ENCODE data around the gene OSBPL6. TPM values are rescaled to one million over a fixed set of nuclear protein-coding genes. Genes with fewer than 3 reads are reported as not detected.
"Not testable (repeated sequence)": the region's sequence is repeated elsewhere in the genome, so short reads cannot be mapped to it uniquely, and the experiment has no call there.

OSBPL6 gene
- total RNA-seq, 2 experiments from 2014 or later, result 2.5 to 3.3 TPM

DNA sequence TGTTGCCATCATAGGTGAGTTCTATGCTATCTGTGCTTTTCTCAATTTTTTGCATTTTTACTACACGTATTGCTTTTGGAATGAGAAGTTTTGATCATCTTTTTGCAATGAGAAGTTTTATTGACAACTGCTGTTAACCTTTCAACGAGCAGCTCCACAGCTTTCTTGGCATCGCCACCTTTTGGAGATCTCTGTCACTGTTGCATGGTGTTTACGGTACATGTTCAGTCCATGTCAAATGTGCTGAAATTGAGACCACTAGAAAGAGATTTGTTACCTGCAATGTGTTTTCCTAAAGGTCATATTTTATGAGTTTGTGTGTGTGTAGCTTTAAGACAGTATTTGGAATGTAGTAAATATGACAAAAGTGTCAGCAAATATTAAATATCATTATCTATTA, 120.8 kb downstream of the OSBPL6 start:
- H3K27ac Mint-ChIP-seq, result no peak overlapping the region
- no peaks in the 10 kb centered on the region for H3K9me3 Mint-ChIP-seq (ENCODE audit: low read depth)
- H3K36me3 Mint-ChIP-seq (ENCODE audit: low read depth), result no peaks in the 10 kb centered on the region
- CTCF ChIA-PET, result interaction anchor here (0.9 kb wide), 1 partner anchor 9 kb away, joined by 5 read pairs; no protein-coding TSS in a partner anchor
- H3K4me3 Mint-ChIP-seq, result no peak overlapping the region
- no peaks in the 10 kb centered on the region for H3K4me1 Mint-ChIP-seq
- DNase-seq (no peak), ATAC-seq (no peak)
- intact Hi-C loops (cut with DNase I, micrococcal nuclease), result no loop called here
- POLR2A ChIA-PET, result no interaction called here
- H3K27me3 Mint-ChIP-seq, result peaks cover 10% of the 10 kb centered on the region

DNA sequence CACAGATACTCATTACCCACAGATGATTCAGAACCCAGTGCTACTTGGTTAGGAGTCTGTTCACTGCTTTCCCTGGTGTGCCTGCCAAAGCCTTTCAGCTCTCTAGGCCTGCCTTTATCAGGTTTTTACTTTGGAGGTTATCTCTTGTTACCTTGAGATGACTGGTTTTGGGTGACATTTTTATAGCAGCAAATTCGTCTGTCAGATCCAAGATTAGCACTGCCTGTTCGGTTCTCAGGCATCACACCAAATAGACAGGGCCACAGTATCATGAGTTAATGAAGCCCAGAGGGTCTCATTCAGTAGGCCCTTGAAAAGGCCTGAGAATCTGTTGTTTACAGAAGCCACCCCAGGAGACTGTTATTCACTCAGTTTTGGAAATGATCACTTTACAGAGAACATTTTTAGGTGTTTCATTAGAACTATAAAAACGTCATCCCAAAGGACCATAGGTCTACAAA, 121.2 kb downstream of the OSBPL6 start:
- Mint-ChIP-seq H3K9me3 (ENCODE audit: low read depth) (no peaks in the 10 kb centered on the region), H3K4me3 (no peak overlapping the region), H3K27ac (no peak overlapping the region), H3K27me3 (peaks cover 10% of the 10 kb centered on the region), H3K4me1 (no peaks in the 10 kb centered on the region), H3K36me3 (ENCODE audit: low read depth) (no peaks in the 10 kb centered on the region)
- ATAC-seq (no peak), DNase-seq (no peak)
- intact Hi-C loops (cut with DNase I, micrococcal nuclease), result no loop called here
- POLR2A ChIA-PET, result no interaction called here
- CTCF ChIA-PET, result interaction anchor here (0.6 kb wide), 1 partner anchor 1675 kb away, joined by 3 read pairs; no protein-coding TSS in a partner anchor

DNA sequence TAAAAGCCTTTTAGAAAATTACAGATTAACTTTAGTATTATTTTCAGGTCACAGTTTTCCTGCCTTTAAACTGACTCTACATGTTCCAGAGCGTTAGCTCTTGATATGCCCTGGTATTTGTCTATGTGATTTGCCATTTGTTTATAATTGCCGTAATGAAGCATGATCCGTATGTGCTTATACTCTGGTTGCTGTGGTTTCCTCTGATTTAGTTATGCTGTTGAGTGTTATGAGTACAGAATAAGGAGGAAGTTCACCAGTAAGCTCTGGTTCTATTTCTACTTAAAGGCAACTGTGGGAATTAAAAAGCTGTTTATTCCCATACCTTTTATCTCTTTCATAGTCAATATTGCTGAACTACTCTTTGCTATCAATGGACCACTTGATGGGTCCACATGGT, 123.5 kb downstream of the OSBPL6 start:
- Mint-ChIP-seq H3K9me3 (ENCODE audit: low read depth) (no peaks in the 10 kb centered on the region), H3K36me3 (ENCODE audit: low read depth) (no peaks in the 10 kb centered on the region), H3K27me3 (peaks cover 6% of the 10 kb centered on the region), H3K27ac (no peak overlapping the region), H3K4me3 (no peak overlapping the region), H3K4me1 (no peaks in the 10 kb centered on the region)
- intact Hi-C loops (cut with DNase I, micrococcal nuclease), result no loop called here
- ATAC-seq (no peak), DNase-seq (no peak)
- ChIA-PET CTCF (no interaction called here), POLR2A (no interaction called here)

DNA sequence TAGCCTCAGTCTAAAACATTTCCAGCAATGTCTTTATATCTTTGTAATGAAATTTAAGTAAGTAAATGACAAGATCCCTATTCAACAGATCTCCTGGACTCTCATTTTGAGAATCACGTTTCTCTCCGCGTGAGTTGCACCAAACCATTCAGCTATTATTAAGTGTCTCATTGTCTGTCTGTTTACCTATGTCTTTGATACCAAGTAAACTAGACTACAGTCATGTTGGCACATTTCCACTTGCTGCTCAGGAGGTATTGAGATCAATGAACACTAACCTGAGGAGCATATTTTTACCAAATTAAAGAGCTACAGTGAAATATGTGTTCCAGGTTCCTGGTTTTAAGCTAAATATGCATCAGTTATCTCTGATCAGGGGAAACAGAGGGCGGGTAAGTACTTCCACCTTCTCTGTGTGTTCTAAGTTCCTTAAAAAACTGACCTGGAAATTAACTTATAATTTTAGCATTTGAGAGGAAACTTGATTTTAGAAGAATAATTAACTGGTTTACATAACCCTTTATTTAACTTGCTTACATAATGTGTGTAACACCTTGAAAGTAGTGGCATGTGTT, 125.8 kb downstream of the OSBPL6 start:
- POLR2A ChIA-PET, result no interaction called here
- no peak overlapping the region for H3K4me3 Mint-ChIP-seq
- DNase-seq (no peak), ATAC-seq (no peak)
- CTCF ChIA-PET, result interaction anchor here (1.6 kb wide), 1 partner anchor 9 kb away, joined by 4 read pairs; no protein-coding TSS in a partner anchor
- no peak overlapping the region for H3K27ac Mint-ChIP-seq
- H3K27me3 Mint-ChIP-seq, result peaks cover 13% of the 10 kb centered on the region
- no peaks in the 10 kb centered on the region for H3K4me1 Mint-ChIP-seq
- no peaks in the 10 kb centered on the region for H3K9me3 Mint-ChIP-seq (ENCODE audit: low read depth)
- no peaks in the 10 kb centered on the region for H3K36me3 Mint-ChIP-seq (ENCODE audit: low read depth)
- intact Hi-C loops (cut with DNase I, micrococcal nuclease), result no loop called here

DNA sequence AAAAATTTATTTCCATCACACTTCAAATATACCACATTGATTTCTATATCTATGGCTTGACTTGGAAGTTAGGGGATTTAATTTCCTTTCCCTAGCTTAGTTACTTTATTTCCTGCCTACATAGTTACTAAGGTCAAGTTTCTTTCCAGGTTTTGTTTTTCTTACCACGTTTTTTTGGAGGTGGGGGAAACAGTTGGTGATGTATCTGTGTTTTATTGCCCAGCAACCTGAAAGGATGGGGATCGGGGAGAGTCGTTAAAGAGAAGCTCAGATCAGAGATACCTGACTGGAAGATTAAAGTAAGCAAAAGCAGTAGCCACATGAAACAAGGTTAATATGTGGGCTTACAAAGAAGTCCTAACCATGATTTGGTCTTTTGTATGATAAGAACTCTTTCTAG, 127.8 kb downstream of the OSBPL6 start:
- no peak for ATAC-seq
- CTCF ChIA-PET, result interaction anchor here (1.0 to 1.3 kb wide), 2 partner anchors 9 to 12 kb away, joined by 3 to 4 read pairs; no protein-coding TSS in a partner anchor

DNA sequence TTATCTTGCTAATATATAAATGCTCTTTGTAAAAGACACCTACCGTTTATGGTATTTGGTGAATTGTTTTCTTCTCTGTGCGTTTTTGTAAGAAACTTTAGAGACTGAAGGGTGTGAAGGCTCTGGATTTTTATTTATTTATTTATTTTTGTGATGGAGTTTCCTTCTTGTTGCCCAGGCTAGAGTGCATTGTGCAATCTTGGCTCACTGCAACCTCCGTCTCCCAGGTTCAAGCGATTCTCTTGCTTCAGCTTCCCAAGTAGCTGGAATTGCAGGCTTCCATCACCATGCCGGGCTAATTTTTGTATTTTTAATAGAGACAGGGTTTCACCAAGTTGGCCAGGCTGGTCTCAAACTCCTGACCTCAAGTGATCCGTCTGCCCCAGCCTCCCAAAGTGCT, 129.0 kb downstream of the OSBPL6 start:
- peaks cover 17% of the 10 kb centered on the region for H3K27me3 Mint-ChIP-seq
- H3K4me1 Mint-ChIP-seq; H3K36me3 Mint-ChIP-seq (ENCODE audit: low read depth); CTCF ChIA-PET; ATAC-seq; POLR2A ChIA-PET; H3K4me3 Mint-ChIP-seq; DNase-seq; H3K27ac Mint-ChIP-seq; intact Hi-C loops (cut with DNase I, micrococcal nuclease); H3K9me3 Mint-ChIP-seq (ENCODE audit: low read depth): not testable (repeated sequence)

More for the DNA sequence above, 127.8 kb downstream of the OSBPL6 start:
- Mint-ChIP-seq H3K27me3 (peaks cover 17% of the 10 kb centered on the region), H3K4me3 (no peak overlapping the region), H3K9me3 (ENCODE audit: low read depth) (no peaks in the 10 kb centered on the region), H3K36me3 (ENCODE audit: low read depth) (no peaks in the 10 kb centered on the region), H3K4me1 (no peaks in the 10 kb centered on the region), H3K27ac (no peak overlapping the region)
- intact Hi-C loops (cut with DNase I, micrococcal nuclease), result no loop called here
- POLR2A ChIA-PET, result no interaction called here
- no peak for DNase-seq

DNA sequence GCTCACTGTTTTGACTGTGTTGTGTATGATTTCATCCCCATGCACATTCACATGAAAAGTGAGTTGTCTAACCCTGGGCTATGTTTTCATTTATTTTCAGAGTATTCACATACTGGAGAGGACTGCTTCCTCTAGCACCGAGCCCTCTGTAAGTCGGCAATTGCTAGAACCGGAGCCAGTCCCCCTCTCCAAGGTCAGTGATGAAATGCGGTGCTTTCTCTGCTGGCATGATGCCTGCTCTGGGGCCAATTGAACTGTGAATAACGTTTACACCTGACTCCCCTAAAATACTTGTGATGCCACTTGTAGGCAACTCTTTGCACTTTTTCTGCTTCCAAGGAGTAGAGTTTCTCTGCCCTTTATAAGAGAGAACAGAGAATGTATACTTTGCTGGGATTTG, 129.8 kb downstream of the OSBPL6 start:
- Mint-ChIP-seq H3K27me3 (peaks cover 17% of the 10 kb centered on the region), H3K9me3 (ENCODE audit: low read depth) (no peaks in the 10 kb centered on the region), H3K4me3 (no peak overlapping the region), H3K27ac (no peak overlapping the region), H3K36me3 (ENCODE audit: low read depth) (no peaks in the 10 kb centered on the region), H3K4me1 (no peaks in the 10 kb centered on the region)
- DNase-seq (no peak), ATAC-seq (no peak)
- intact Hi-C loops (cut with DNase I, micrococcal nuclease), result no loop called here
- ChIA-PET CTCF (interaction anchor here (0.9 kb wide), 1 partner anchor 9 kb away, joined by 5 read pairs; no protein-coding TSS in a partner anchor), POLR2A (no interaction called here)

DNA sequence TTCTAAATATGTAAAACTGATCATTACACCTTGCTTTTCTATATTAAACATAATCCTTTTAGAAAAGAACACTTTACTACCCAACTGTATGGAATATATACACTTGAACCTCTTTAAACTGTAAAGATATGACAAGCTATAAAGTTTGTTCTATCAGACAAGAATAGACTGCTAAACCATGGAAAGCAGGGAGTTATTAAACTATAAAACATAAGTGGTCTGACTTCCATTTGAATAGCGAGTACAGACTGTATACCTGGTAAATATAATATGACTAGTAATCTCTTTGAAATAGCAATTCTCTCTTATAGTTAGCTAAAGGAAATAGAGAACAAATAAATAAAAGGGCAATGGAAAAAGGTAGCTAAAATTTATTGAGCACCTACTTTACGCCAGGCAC, 131.0 kb downstream of the OSBPL6 start:
- intact Hi-C loops (cut with DNase I, micrococcal nuclease), result no loop called here
- DNase-seq (no peak), ATAC-seq (no peak)
- Mint-ChIP-seq H3K36me3 (ENCODE audit: low read depth) (no peaks in the 10 kb centered on the region), H3K9me3 (ENCODE audit: low read depth) (no peaks in the 10 kb centered on the region), H3K27me3 (peaks cover 13% of the 10 kb centered on the region), H3K4me3 (no peak overlapping the region), H3K27ac (no peak overlapping the region), H3K4me1 (no peaks in the 10 kb centered on the region)
- ChIA-PET CTCF (no interaction called here), POLR2A (no interaction called here)

DNA sequence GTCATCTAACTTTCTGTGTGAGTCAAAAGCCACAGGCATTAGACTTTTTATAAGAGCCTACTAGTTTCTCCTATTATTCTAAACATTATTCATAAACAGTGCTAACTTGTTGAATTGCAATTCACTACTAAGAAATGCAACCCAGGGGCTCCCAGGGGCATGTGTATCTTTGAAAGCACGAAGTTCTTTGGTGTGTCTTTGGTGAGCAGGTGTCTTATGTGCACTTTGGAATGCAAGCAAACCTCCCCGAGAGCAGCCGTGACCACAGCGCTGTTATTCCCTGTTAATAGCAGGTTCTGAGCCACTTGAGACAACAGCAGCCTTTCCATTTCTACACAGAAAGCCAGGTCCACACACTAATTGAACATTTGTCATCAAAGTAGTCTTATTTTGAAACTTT, 133.2 kb downstream of the OSBPL6 start:
- ATAC-seq (no peak), DNase-seq (no peak)
- no peaks in the 10 kb centered on the region for H3K4me1 Mint-ChIP-seq
- H3K9me3 Mint-ChIP-seq (ENCODE audit: low read depth), result no peaks in the 10 kb centered on the region
- intact Hi-C loops (cut with DNase I, micrococcal nuclease), result no loop called here
- H3K36me3 Mint-ChIP-seq (ENCODE audit: low read depth), result no peaks in the 10 kb centered on the region
- no peak overlapping the region for H3K27ac Mint-ChIP-seq
- POLR2A ChIA-PET, result no interaction called here
- CTCF ChIA-PET, result no interaction called here
- H3K27me3 Mint-ChIP-seq, result peaks cover 11% of the 10 kb centered on the region
- no peak overlapping the region for H3K4me3 Mint-ChIP-seq

DNA sequence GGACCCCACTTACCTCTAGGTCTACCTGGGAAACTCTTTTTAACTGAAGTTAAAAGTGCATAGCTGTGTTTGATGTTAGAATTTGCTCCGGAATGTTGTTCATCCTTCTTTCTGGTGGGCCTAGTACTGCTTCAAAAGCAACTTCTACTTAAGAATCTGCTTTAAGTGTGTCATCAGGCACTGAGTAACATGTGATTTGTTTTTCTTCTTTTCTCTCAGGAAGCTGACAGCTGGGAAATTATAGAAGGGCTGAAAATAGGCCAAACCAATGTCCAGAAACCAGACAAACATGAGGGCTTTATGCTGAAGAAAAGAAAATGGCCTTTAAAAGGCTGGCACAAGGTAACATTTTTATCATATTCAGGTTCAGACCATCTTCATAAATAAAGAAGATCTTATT, 133.7 kb downstream of the OSBPL6 start:
- DNase-seq (no peak), ATAC-seq (no peak)
- intact Hi-C loops (cut with DNase I, micrococcal nuclease), result no loop called here
- POLR2A ChIA-PET, result no interaction called here
- Mint-ChIP-seq H3K27me3 (peaks cover 11% of the 10 kb centered on the region), H3K4me3 (no peak overlapping the region), H3K4me1 (no peaks in the 10 kb centered on the region), H3K27ac (no peak overlapping the region), H3K9me3 (ENCODE audit: low read depth) (no peaks in the 10 kb centered on the region), H3K36me3 (ENCODE audit: low read depth) (no peaks in the 10 kb centered on the region)
- CTCF ChIA-PET, result interaction anchor here (0.6 kb wide), 1 partner anchor 392 kb away, joined by 3 read pairs; no protein-coding TSS in a partner anchor

DNA sequence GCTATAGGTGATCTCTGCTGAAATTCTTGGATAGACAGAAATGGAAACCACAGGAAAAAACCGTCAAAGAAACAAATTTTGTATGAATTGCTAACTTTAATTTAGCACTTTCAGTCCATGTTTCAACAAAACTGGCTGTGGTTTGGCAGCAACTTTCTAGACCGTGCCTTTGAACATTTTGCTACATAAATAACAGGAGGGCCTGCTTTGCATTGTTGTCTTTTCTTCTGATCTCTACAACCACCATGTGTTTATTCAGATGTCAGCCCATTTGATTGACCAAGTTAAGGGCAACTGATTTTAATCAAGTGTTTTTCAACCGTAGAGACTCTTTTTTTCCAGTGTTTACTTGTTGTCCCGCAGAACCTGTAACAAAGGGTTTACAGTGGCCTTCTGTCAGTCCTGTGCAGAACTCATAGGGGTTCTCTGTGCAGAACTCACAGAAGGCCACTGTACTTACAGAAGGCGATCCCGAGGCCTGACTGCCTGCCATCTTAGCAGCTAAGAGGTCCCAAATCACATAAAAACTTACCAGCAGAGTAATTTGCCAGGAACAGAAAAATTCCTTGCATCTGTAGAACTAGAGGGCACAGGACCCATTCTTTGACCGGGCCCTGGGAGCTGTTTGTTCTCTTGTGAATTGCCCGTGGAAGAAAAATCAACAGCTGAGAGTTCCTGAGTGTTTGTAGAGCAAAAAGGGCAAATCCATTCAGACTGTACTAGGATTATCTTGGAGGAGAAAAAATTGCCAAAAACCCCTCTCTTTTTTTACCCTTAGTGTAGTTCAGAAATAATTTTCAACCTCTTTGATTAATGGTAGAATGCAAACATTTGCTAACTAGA, 136.1 kb downstream of the OSBPL6 start:
- no peaks in the 10 kb centered on the region for H3K36me3 Mint-ChIP-seq (ENCODE audit: low read depth)
- ChIA-PET CTCF (interaction anchor here (1.3 kb wide), 1 partner anchor 9 kb away, joined by 4 read pairs; no protein-coding TSS in a partner anchor), POLR2A (no interaction called here)
- H3K9me3 Mint-ChIP-seq (ENCODE audit: low read depth), result no peaks in the 10 kb centered on the region
- no peak for DNase-seq
- H3K27me3 Mint-ChIP-seq, result peaks cover 4% of the 10 kb centered on the region
- H3K27ac Mint-ChIP-seq, result no peak overlapping the region
- no peaks in the 10 kb centered on the region for H3K4me1 Mint-ChIP-seq
- no peak overlapping the region for H3K4me3 Mint-ChIP-seq
- no peak for ATAC-seq
- intact Hi-C loops (cut with DNase I, micrococcal nuclease), result no loop called here
